Measurements from ENCODE around the gene PANX3. TPM values are rescaled to one million over a fixed set of nuclear protein-coding genes. Genes with fewer than 3 reads are reported as not detected.

PANX3 gene, protein sequence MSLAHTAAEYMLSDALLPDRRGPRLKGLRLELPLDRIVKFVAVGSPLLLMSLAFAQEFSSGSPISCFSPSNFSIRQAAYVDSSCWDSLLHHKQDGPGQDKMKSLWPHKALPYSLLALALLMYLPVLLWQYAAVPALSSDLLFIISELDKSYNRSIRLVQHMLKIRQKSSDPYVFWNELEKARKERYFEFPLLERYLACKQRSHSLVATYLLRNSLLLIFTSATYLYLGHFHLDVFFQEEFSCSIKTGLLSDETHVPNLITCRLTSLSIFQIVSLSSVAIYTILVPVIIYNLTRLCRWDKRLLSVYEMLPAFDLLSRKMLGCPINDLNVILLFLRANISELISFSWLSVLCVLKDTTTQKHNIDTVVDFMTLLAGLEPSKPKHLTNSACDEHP
- total RNA-seq (2022) (not detected in 2 replicates), Bru-seq, nascent RNA (not detected), BruChase-seq, experiment 1, labeled RNA remaining after a 6-hour chase (not detected), BruChase-seq, experiment 2, labeled RNA remaining after a 2-hour chase (not detected)
- long read RNA-seq = 0 reads

DNA sequence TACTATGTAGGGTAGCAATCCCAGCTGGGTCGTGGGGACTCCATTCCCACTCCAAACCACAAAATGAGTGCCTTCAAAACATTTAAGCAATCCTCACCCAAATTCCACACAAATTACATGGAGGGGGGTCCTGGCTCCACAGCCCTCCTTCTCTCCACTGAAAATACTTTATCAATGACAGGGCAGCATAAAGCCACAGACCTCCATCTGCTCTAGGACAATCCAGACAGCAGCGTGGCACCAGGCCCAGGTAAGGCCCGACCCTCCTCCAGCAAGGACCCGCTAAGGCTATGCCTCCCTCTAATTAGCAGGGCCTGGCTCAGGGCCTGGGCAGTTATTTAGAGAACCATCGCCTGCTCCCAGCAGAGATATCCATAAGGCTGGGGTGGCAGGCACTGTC, at the start of gene PANX3:
TSS of gene PANX3 (plus strand) at position 365 of the 400 bp plus-strand sequence. CDS start 129 bp downstream, outside the sequence.
- Mint-ChIP-seq H3K4me1 (ENCODE audit: insufficient read depth, unreplicated experiment) (no peaks in the 10 kb centered on the region), H3K27me3 (ENCODE audit: insufficient read depth, unreplicated experiment) (peaks cover 19% of the 10 kb centered on the region), H3K27ac (ENCODE audit: low read depth, unreplicated experiment) (no peak within 1 kb of the TSS), H3K9me3 (ENCODE audit: unreplicated experiment) (no peaks in the 10 kb centered on the region), H3K36me3 (ENCODE audit: insufficient read depth, unreplicated experiment) (no peaks in the 10 kb centered on the region), H3K4me3 (ENCODE audit: unreplicated experiment) (no peak within 1 kb of the TSS)
- BruUV-seq (replicated peaks) = no TSS peak
- TF ChIP-seq, protein P1, sequence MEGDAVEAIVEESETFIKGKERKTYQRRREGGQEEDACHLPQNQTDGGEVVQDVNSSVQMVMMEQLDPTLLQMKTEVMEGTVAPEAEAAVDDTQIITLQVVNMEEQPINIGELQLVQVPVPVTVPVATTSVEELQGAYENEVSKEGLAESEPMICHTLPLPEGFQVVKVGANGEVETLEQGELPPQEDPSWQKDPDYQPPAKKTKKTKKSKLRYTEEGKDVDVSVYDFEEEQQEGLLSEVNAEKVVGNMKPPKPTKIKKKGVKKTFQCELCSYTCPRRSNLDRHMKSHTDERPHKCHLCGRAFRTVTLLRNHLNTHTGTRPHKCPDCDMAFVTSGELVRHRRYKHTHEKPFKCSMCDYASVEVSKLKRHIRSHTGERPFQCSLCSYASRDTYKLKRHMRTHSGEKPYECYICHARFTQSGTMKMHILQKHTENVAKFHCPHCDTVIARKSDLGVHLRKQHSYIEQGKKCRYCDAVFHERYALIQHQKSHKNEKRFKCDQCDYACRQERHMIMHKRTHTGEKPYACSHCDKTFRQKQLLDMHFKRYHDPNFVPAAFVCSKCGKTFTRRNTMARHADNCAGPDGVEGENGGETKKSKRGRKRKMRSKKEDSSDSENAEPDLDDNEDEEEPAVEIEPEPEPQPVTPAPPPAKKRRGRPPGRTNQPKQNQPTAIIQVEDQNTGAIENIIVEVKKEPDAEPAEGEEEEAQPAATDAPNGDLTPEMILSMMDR (IDR thresholded peaks at IDR 0.05; ENCODE audit: unreplicated experiment) = no peak
- ChIA-PET POLR2A (no interaction called here), CTCF (interaction anchor here (0.9 kb wide), 1 partner anchor 25 kb away, joined by 10 read pairs; no protein-coding TSS in a partner anchor)
- no peak for DNase-seq (ENCODE audit: unreplicated experiment)
- intact Hi-C loops (cut with micrococcal nuclease) = no loop called here

DNA sequence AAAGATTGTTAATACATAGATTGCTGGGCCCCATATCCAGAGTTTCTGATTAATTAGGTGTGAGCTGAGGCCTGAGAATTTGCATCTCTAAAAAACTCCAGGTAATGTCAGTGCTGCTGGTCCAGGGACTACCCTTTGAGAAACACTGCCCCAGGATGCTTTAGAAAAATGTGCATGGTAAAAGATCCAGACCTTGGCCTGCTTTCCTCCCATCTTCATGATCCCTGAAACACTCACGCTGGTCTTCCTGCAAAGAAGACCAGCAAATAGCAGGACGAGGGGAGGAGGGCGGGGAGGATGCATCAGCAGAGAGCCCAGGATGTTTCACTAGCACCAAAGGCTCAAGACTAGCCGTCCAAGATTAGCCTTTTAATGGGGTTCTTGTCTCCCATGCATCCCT, 41.5 kb upstream of the PANX3 start, which contains the start of gene OR8A1:
TSS of gene OR8A1 (plus strand) at position 301 of the 400 bp plus-strand sequence. CDS start 123 bp downstream, outside the sequence.
- intact Hi-C loops (cut with micrococcal nuclease) = no loop called here
- BruUV-seq (replicated peaks) = no TSS peak
- POLR2A ChIA-PET = interaction anchor here (0.7 kb wide), 1 partner anchor 167 kb away, joined by 3 read pairs; no protein-coding TSS in a partner anchor
- Mint-ChIP-seq H3K9me3 (ENCODE audit: unreplicated experiment) (no peaks in the 10 kb centered on the region), H3K27me3 (ENCODE audit: insufficient read depth, unreplicated experiment) (peaks cover 81% of the 10 kb centered on the region), H3K27ac (ENCODE audit: low read depth, unreplicated experiment) (no peak within 1 kb of the TSS), H3K36me3 (ENCODE audit: insufficient read depth, unreplicated experiment) (no peaks in the 10 kb centered on the region), H3K4me3 (ENCODE audit: unreplicated experiment) (no peak within 1 kb of the TSS), H3K4me1 (ENCODE audit: insufficient read depth, unreplicated experiment) (no peaks in the 10 kb centered on the region)
- TF ChIP-seq, protein P1 (IDR thresholded peaks at IDR 0.05; ENCODE audit: unreplicated experiment) = no peak
- CTCF ChIA-PET = interaction anchor here (1.2 kb wide), 1 partner anchor 19 kb away, joined by 5 read pairs; no protein-coding TSS in a partner anchor
- DNase-seq (ENCODE audit: unreplicated experiment) = no peak

DNA sequence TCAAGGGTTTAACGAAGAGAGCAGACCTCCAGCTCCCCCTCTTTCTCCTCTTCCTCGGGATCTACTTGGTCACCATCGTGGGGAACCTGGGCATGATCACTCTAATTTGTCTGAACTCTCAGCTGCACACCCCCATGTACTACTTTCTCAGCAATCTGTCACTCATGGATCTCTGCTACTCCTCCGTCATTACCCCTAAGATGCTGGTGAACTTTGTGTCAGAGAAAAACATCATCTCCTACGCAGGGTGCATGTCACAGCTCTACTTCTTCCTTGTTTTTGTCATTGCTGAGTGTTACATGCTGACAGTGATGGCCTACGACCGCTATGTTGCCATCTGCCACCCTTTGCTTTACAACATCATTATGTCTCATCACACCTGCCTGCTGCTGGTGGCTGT, 41.1 kb upstream of the PANX3 start:
- H3K27me3 Mint-ChIP-seq (ENCODE audit: insufficient read depth, unreplicated experiment) = peaks cover 81% of the 10 kb centered on the region
- ChIA-PET POLR2A (interaction anchor here (0.7 kb wide), 1 partner anchor 167 kb away, joined by 3 read pairs; no protein-coding TSS in a partner anchor), CTCF (interaction anchor here (1.2 kb wide), 1 partner anchor 19 kb away, joined by 5 read pairs; no protein-coding TSS in a partner anchor)
- no TSS peak for BruUV-seq (replicated peaks)
- no peaks in the 10 kb centered on the region for H3K9me3 Mint-ChIP-seq (ENCODE audit: unreplicated experiment)
- H3K4me1 Mint-ChIP-seq (ENCODE audit: insufficient read depth, unreplicated experiment) = no peaks in the 10 kb centered on the region
- TF ChIP-seq, protein P1 (IDR thresholded peaks at IDR 0.05; ENCODE audit: unreplicated experiment) = no peak
- no peak overlapping the region for H3K4me3 Mint-ChIP-seq (ENCODE audit: unreplicated experiment)
- intact Hi-C loops (cut with micrococcal nuclease) = no loop called here
- no peak for DNase-seq (ENCODE audit: unreplicated experiment)
- no peak overlapping the region for H3K27ac Mint-ChIP-seq (ENCODE audit: low read depth, unreplicated experiment)
- no peaks in the 10 kb centered on the region for H3K36me3 Mint-ChIP-seq (ENCODE audit: insufficient read depth, unreplicated experiment)

DNA sequence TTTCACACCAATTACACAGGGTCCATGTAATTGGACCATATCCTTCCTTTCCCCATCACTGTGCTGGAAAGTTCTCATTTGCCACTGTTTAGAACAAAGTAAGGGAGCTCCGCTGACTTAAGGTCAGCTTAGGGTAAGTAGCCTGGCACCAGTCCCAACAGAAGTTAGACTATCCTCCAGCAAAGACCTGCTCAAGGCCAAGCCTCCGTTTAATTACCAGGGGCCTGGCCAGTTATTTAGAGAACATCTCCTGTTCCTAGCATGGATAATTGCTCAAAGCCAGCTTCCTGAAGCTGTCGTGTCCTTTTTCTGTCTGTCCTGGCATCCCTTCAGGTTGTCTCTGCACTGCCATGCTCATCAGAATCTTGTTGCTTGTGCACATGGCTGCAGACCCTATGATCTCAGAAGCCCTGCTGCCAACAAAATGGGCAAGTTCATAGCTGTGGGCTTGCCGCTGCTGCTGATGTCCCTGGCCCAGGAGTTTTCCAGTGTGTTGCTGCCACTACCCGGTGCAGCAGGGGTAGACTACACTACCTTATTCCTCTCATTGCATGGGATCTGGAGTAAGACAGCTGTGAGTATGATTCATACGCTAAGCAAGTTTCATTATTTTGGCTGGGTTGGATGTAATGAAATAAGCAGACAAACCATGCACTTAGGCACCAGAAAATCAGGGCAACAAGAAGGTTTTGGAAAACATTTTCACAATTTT, 33.4 kb upstream of the PANX3 start:
- no peak for DNase-seq (ENCODE audit: unreplicated experiment)
- POLR2A ChIA-PET = no interaction called here
- no peaks in the 10 kb centered on the region for H3K4me1 Mint-ChIP-seq (ENCODE audit: insufficient read depth, unreplicated experiment)
- H3K27ac Mint-ChIP-seq (ENCODE audit: low read depth, unreplicated experiment) = no peak overlapping the region
- H3K9me3 Mint-ChIP-seq (ENCODE audit: unreplicated experiment) = no peaks in the 10 kb centered on the region
- H3K27me3 Mint-ChIP-seq (ENCODE audit: insufficient read depth, unreplicated experiment) = peaks cover 76% of the 10 kb centered on the region
- intact Hi-C loops (cut with micrococcal nuclease) = no loop called here
- TF ChIP-seq, protein P1 (IDR thresholded peaks at IDR 0.05; ENCODE audit: unreplicated experiment) = no peak
- no peaks in the 10 kb centered on the region for H3K36me3 Mint-ChIP-seq (ENCODE audit: insufficient read depth, unreplicated experiment)
- CTCF ChIA-PET = interaction anchor here (0.6 to 1.9 kb wide), 3 partner anchors 8 to 162 kb away, joined by 4 to 6 read pairs (median 6); no protein-coding TSS in a partner anchor
- BruUV-seq (replicated peaks) = no TSS peak
- no peak overlapping the region for H3K4me3 Mint-ChIP-seq (ENCODE audit: unreplicated experiment)
